Measurements from ENCODE around the gene CADM4. TPM values are rescaled to one million over a fixed set of nuclear protein-coding genes. Genes with fewer than 3 reads are reported as not detected.
A peak's percentile ranks its signal among the peaks of the same experiment; 100 is the strongest.
"Not testable (repeated sequence)": the region's sequence is repeated elsewhere in the genome, so short reads cannot be mapped to it uniquely, and the experiment has no call there.

The CADM4 gene, protein sequence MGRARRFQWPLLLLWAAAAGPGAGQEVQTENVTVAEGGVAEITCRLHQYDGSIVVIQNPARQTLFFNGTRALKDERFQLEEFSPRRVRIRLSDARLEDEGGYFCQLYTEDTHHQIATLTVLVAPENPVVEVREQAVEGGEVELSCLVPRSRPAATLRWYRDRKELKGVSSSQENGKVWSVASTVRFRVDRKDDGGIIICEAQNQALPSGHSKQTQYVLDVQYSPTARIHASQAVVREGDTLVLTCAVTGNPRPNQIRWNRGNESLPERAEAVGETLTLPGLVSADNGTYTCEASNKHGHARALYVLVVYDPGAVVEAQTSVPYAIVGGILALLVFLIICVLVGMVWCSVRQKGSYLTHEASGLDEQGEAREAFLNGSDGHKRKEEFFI
- polyA plus RNA-seq (2012; ENCODE audit: insufficient read depth, insufficient read length) = 12.6 TPM

- H3K4me3 ChIP-seq (ENCODE audit: low read length) = peak within 1 kb of the TSS; percentile 53
- no peak for DNase-seq (ENCODE audit: low read depth, low spot score)
Measured at GRCh38 chr19:43639519-43640423, at the start of gene CADM4. Gene CADM4 (minus strand): TSS chr19:43639850. CDS start chr19:43639790, 60 bp downstream.

- H3K4me3 ChIP-seq (ENCODE audit: low read length) = no peak overlapping the region
- no peak for DNase-seq (ENCODE audit: low read depth, low spot score)
Measured at GRCh38 chr19:43688059-43688701, 48.5 kb upstream of the CADM4 start.

GRCh38 chr19:43687660-43687997, 48.0 kb upstream of the CADM4 start:
- DNase-seq (ENCODE audit: low read depth, low spot score) = no peak
- H3K4me3 ChIP-seq (ENCODE audit: low read length) = no peak overlapping the region

DNA sequence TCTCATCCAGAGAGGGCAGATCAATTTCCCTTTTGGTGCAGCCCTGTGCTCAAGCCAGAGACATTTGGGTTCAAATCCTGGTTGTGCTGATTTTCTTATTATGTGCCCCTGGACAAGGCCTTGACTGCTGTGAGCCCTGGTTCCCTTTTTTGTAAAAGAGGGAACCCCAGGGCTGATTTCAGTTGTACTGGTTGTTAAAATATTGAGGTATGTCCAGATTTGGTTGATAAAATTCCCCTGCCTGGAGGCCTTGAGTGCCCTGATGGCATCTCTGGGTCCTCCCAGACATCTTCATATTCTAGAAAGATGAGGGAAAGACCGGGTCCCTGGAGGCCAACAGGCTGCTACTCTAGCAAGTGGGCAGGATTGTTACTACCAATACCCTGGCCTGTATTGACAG, 44.7 kb upstream of the CADM4 start:
- no peak for DNase-seq (ENCODE audit: low read depth, low spot score)
- H3K4me3 ChIP-seq (ENCODE audit: low read length) = no peak overlapping the region

GRCh38 chr19:43683905-43684304, 44.3 kb upstream of the CADM4 start:
- DNase-seq (ENCODE audit: low read depth, low spot score) = no peak
- H3K4me3 ChIP-seq (ENCODE audit: low read length) = no peak overlapping the region

DNA sequence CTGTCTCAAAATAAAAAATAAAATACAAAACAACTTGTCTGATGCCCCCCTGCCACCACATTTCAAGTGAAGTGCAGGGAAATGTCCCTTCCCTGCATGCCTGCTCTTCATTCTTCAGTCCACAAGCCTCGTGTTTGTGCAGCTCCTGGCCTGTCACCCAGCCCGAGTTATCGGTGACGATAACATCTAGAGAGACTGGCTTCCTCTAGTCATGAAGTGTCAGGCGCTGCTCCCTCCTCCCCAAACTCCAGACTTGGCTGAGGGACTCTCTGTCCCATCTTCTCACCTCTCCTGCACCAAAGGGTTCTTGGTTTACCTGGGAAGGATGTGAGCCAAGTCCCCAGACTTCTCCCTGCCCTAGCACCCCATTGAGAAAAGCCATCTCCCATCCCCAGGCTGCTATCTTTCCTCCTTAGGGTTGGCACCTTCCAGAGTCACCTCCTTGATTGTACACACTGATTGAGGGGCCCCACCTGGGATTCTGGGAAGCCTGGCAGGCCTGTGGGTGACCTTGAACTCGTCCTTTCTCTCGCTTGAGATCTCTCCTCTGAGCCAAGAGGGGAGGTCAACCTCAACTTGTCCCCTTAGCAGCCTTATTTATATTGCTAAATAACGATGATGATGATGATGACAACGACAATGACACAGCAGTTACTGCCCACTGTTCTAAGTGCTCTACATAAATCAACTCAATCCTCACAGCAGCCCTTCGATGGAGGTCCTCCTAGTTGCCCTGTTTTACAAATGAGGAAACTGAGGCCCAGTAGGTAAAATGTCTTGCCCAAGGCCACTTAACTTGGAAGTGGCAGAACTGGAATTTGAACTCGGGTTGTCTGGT, 43.4 kb upstream of the CADM4 start:
- no peak overlapping the region for H3K4me3 ChIP-seq (ENCODE audit: low read length)
- no peak for DNase-seq (ENCODE audit: low read depth, low spot score)

DNA sequence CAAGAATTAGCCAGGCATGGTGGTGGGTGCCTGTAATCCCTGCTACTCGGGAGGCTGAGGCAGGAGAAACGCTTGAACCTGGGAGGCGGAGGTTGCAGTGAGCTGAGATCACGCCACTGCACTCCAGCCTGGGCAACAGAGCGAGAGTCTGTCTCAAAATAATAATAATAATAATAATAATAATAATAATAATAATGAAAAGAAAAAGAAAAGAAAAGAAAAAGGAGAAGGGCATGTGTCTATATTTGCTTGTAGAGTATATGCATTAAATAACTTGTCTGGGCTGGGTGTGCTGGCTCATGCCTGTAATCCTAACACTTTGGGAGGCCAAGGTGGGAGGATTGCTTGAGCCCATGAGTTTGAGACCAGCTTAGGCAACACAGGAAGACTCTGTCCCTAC, 42.6 kb upstream of the CADM4 start:
- not testable (repeated sequence) for H3K4me3 ChIP-seq (ENCODE audit: low read length); DNase-seq (ENCODE audit: low read depth, low spot score)

GRCh38 chr19:43681821-43682220, 42.2 kb upstream of the CADM4 start:
- H3K4me3 ChIP-seq (ENCODE audit: low read length) = no peak overlapping the region
- no peak for DNase-seq (ENCODE audit: low read depth, low spot score)

DNA sequence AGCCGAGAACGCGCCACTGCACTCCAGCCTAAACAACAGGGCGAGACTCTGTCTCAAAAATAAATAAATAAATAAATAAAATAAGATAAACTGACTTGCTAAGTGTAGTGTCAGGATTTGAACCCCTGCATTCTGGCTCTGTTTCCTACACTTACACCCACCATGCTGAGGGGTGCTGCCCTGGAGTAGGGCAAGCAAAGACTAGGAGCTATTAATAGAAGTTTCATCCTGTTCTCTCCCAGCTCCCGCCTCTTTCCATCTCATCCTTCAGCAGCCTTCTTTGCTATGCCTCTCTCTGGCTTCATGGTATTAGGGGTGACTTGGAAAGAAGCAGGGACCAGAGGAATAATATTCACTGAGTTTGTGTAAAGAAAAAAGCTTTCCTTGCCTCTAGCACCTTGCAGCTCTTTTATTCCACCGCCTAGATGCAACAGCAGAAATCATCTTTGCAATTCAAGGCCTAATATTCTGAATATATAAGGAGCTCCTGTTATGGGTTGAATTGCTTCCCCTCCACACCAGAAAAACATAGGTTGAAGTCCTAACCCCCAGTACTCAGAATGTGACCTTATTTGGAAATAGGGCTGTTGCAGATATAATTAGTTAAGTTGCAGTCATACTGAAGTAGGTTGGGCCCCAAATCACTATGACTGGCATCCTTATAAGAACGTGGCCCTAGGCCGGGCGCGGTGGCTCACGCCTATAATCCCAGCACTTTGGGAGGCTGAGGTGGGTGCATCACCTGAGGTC, 39.0 kb upstream of the CADM4 start:
- DNase-seq (ENCODE audit: low read depth, low spot score) = no peak
- H3K4me3 ChIP-seq (ENCODE audit: low read length) = no peak overlapping the region

GRCh38 chr19:43675906-43676305, 36.3 kb upstream of the CADM4 start:
- DNase-seq (ENCODE audit: low read depth, low spot score) = no peak

DNA sequence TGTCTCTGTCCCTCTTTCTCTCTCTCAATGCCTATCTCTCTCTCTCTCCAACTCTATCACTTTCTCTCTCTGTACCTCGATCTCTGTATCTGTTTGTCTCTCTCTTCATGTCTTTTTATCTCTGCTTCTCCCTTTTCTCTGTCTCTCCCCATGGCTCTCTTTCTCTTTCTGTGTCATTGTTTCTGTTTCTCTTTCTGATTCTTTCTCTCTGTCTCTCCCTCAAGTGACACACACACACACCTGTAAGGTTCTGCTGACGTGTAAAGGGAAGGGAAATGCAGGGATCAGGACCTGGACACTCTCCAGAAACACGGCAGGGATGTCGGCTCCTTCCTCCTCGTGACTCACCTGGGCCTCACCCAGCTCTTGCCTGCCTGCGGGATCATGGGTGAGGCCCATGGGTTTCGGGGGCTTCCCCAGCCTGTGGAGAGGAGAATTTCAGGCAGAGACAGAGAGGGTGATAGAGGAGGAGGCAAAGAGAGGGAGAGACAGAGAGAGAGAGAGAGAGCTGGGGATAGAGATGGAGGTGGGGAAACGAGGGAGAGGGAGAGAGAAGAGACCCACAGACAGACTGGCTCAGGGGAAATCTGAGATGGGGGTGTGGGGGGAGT, 35.7 kb upstream of the CADM4 start:
- H3K4me3 ChIP-seq (ENCODE audit: low read length) = no peak overlapping the region
- DNase-seq (ENCODE audit: low read depth, low spot score) = no peak

More at GRCh38 chr19:43675906-43676305, 36.3 kb upstream of the CADM4 start:
- H3K4me3 ChIP-seq (ENCODE audit: low read length) = no peak overlapping the region

DNA sequence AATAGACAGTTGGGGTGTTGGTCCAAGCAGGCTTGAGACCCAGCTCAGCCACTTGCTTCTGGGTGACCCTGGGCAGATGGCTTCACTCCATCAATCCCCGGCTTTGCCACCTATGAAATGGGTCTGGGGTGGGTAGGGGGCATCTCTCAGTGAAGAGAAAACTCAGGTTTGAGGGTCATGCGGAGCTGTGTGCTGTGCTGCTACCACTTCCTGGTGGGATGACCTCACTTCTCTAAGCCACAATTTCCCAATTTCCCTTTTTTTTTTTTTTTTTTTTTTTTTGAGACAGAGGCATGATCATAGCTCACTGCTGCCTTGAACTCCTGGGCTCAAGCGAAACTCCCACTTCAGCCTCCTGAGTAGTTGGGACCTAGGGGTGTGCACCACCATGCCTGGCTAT, 34.9 kb upstream of the CADM4 start:
- H3K4me3 ChIP-seq (ENCODE audit: low read length) = no peak overlapping the region
- DNase-seq (ENCODE audit: low read depth, low spot score) = no peak

DNA sequence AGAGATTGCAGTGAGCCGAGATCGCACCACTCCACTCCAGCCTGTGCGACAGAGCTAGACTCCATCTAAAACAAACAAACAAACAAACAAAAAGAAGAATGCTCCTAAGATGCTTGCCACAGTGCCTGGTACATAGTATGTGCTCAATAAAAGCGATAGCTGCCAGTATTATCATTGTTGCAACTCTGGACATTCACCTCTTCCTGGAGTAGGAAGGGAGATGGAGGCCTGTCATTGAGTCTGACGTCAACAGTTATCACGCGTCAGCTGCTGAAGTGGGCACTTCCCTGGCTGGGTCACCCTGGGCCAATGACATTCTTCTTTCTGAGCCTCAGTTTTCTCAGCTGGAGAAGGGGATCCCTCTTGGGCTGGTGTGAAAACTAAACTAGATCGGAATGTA, 34.5 kb upstream of the CADM4 start:
- no peak overlapping the region for H3K4me3 ChIP-seq (ENCODE audit: low read length)
- no peak for DNase-seq (ENCODE audit: low read depth, low spot score)

DNA sequence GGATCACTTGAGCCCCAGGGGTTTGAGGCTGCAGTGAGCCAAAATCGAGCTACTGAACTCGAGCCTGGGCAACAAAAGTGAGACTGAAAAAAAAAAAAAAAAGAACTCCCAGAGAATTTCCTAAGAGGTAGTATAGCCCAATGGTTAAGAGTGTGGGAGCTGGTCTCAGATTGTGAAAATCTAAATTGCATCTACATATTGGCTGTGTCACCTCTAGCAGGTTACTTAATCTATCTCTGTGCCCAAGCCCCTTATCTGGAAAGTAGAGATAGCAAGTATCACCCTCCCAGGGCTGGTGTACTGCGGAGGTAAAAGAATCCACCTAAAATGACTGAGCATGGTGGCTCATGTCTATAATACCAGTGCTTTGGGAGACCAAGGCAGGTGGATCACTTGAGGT, 34.0 kb upstream of the CADM4 start:
- H3K4me3 ChIP-seq (ENCODE audit: low read length) = no peak overlapping the region

DNA sequence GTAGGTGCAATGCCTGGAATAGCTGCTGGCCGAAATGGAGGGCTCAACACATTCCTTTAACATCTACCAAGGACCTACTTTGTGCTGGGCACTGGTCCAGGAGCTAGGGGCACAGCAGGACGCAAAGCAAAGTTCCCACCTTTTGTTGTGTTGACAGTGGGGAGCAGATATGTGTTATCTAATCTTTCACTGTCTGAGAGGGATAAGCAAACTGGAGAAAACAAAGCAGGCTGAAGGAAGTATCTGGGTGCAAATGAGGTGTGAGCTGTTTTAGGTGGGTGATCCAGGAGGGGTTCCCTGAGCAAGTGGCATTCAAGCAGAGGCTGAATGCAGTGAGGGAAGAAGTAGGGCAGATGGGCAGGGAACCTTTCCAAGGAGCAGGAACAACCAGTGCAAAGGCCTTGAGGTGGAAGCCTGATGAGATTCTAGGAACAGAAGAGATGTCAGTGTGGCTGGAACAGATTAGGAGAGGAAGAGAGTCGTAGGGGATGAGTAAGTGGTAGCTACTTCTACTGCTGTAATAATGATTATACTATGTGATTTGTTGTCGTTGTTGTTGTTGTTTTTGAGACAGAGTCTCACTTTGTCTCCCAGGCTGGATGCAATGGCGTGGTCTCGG, 32.5 kb upstream of the CADM4 start:
- no peak for DNase-seq (ENCODE audit: low read depth, low spot score)
- H3K4me3 ChIP-seq (ENCODE audit: low read length) = no peak overlapping the region

More for the DNA sequence above, 34.0 kb upstream of the CADM4 start:
- DNase-seq (ENCODE audit: low read depth, low spot score) = no peak

DNA sequence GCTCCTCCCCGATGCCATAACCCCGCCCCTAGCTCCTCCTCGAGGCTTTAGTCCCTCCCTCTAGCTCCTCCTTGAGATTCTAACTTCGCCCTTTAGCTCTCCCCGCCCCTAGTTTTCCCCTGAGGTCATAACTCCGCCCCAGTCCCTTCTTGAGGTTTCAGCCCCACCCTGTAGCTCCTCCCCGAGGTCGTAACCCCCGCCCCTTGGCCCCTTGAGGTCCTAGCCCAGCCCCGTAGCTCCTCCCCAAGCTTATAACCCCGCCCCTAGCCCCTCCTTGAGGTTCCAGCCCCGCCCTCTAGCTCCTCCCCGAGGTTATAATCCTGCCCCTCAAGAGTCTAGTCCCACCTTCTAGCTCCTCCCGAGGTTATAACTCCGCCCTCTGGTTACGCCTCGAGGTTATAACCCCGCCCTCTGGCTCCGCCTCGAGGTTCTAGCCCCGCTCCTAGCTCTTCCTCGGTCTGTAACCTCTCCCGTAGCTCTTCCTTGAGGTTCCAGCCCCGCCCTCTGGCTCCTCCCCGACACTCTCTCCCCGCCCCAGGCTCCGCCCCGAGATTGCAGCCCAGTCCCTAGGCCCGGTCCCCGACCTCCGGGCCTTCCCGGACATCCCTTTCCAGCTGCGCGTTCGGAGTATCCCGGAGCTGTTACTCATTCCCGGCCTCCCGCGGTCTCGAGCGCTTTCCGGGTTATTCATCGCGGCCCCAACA, 28.9 kb upstream of the CADM4 start:
- H3K4me3 ChIP-seq (ENCODE audit: low read length) = peak overlapping the region; percentile 59
- peak; percentile 99 for DNase-seq (ENCODE audit: low read depth, low spot score)

- DNase-seq (ENCODE audit: low read depth, low spot score) = no peak
- peak overlapping the region; percentile 62 for H3K4me3 ChIP-seq (ENCODE audit: low read length)
Measured at GRCh38 chr19:43667876-43668405, 28.3 kb upstream of the CADM4 start.
